Measurements from ENCODE around the gene IPO4. TPM values are rescaled to one million over a fixed set of nuclear protein-coding genes. Genes with fewer than 3 reads are reported as not detected.

IPO4 gene
- total RNA-seq, 2 donors from 2014 or later = 12.1 to 15.7 TPM

DNA sequence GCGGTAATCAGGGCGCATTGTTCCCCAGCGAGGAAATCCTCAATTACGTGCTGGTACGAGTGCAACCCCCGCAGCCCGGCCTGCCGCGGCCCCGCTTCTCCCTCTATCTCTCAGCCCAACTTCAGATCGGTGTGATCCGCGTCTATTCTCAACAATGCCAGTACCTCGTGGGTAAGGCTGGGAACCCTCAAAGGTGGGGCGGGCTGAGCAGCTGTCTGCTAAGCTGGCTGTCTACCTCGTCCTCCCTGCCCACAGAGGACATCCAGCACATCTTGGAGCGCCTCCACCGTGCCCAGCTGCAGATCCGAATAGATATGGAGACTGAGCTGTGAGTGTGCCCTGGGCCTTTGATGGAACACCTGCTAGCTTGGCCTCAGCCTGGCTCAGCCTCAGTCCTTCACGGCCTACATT lies 15.7 kb downstream of the IPO4 start:
- Histone ChIP-seq H3K36me3 (peaks cover 6% of the 10 kb centered on the region), H3K9me3 (no peaks in the 10 kb centered on the region), H3K27ac (no peak overlapping the region), H3K4me3 (peak overlapping the region in 1 of 2 donors; percentile 40), H3K4me1 (peaks cover 0 to 9% of the 10 kb centered on the region in 2 donors), H3K27me3 (no peaks in the 10 kb centered on the region)
- TF ChIP-seq, protein P1, sequence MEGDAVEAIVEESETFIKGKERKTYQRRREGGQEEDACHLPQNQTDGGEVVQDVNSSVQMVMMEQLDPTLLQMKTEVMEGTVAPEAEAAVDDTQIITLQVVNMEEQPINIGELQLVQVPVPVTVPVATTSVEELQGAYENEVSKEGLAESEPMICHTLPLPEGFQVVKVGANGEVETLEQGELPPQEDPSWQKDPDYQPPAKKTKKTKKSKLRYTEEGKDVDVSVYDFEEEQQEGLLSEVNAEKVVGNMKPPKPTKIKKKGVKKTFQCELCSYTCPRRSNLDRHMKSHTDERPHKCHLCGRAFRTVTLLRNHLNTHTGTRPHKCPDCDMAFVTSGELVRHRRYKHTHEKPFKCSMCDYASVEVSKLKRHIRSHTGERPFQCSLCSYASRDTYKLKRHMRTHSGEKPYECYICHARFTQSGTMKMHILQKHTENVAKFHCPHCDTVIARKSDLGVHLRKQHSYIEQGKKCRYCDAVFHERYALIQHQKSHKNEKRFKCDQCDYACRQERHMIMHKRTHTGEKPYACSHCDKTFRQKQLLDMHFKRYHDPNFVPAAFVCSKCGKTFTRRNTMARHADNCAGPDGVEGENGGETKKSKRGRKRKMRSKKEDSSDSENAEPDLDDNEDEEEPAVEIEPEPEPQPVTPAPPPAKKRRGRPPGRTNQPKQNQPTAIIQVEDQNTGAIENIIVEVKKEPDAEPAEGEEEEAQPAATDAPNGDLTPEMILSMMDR (IDR thresholded peaks at IDR 0.05) = no peak
- DNase-seq (ENCODE audit: low spot score) = no peak

DNA sequence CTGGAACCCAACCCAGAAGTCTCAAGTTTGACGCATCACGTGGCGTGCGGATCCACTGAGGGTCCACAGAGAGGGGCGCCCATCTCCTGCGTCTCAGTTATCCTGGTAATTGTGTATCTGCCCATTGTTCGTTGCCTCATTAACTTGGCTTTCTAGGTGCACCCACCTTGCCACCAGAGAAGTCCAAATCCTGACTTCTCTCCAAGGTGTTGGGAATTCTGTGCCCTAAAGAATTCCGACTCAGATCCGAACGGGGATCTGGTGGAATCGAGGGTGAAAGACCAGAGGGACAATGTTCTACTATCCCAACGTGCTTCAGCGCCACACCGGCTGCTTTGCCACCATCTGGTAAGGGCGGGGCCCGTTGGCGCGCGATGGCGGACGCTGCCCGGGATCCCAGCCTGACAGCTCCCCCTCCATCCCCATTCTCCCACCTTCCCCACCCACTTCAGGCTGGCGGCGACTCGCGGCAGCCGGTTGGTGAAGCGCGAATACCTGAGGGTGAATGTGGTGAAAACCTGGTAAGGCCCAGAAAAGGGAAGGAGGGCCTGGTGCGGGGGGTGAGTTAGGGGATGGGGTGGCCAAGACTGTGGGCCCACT lies 16.3 kb downstream of the IPO4 start:
- TF ChIP-seq, protein P1 (IDR thresholded peaks at IDR 0.05) = no peak
- Histone ChIP-seq H3K36me3 (peaks cover 11% of the 10 kb centered on the region), H3K4me1 (peaks cover 0 to 9% of the 10 kb centered on the region in 2 donors), H3K9me3 (no peaks in the 10 kb centered on the region), H3K27me3 (no peaks in the 10 kb centered on the region), H3K27ac (no peak overlapping the region), H3K4me3 (peak overlapping the region; percentile 12 to 40)
- DNase-seq (ENCODE audit: low spot score) = no peak

DNA sequence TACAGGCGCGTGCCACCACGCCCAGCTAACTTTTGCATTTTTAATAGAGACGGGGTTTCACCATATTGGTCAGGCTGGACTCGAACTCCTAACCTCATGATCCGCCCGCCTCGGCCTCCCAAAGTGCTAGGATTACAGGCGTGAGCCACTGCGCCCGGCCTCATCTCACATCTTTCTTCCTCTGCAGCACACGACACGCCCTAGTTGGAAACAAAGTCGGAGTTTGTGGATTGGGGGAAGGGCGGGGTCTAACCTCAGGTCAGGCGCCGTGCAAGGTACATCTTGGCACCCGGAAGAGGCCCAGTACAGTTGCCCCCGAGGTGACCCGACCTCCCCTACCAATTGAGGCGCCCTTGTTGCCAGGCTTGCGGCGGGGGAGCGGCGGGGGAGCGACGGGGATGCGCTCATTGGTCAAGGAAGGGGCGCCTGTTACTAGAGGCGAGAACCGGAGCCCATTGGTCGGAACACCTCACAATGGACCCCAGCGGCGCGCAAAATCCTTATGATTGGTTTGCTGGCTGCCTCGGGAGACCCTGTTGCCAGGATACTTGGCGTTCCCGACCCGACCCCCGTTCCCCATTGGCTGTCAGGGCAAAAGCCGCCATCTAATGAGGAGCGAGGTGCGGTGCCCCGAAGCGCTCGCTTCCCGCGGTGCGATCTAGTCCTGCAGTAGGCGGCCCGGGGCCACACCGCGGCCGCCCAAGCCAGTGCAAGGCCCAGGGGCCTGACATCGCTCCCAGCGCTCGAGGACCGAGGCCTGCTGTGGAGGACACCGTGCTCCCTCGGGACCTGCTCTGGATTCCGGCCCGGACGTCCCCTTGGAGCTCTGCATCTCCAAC lies 17.0 kb downstream of the IPO4 start, which contains the start of gene REC8:
REC8 (plus strand) TSS at position 659 of the 839 bp plus-strand sequence. CDS start 473 bp downstream, outside the sequence.
- TF ChIP-seq, protein P1 (IDR thresholded peaks at IDR 0.05) = no peak
- no peak within 1 kb of the TSS for H3K27ac ChIP-seq
- H3K4me1 ChIP-seq = peaks cover 0 to 9% of the 10 kb centered on the region in 2 donors
- DNase-seq (ENCODE audit: low spot score) = peak; percentile 89
- H3K9me3 ChIP-seq = no peaks in the 10 kb centered on the region
- H3K4me3 ChIP-seq = peak within 1 kb of the TSS; percentile 12 to 40
- peaks cover 18% of the 10 kb centered on the region for H3K36me3 ChIP-seq
- no peaks in the 10 kb centered on the region for H3K27me3 ChIP-seq

DNA sequence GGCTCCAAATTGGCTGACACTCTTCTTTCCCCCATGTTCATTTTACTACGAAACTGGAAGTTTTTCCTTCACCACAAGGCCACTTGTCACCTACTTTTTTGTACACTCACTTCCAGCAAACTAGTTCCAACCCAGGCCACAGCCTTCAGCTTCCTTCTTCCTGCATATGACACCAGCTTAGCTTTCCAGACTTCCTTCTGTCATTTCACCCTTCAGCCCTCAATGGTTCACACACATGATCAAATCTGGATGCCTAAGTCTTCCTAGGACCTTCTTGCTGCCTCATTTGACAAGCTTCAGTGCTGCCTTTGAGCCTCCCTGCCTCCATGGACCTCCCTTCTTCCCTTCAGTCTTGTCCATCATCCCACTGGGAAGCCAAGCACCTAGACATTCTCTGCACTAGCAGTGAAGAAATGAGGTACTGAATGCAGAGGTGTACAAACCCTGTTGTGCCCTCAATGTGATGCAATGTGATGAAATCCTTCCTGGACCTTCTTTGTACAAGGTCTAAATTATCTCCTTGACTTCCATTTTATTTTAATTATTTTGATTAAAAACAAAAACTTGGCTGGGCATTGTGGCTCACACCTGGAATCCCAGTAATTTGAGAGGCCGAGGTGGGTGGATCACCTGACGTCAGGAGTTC lies 21.0 kb downstream of the IPO4 start:
- Histone ChIP-seq H3K36me3 (peaks cover 58% of the 10 kb centered on the region), H3K4me1 (peaks cover 0 to 24% of the 10 kb centered on the region in 2 donors), H3K4me3 (no peak overlapping the region), H3K27me3 (no peaks in the 10 kb centered on the region), H3K27ac (no peak overlapping the region), H3K9me3 (no peaks in the 10 kb centered on the region)
- DNase-seq (ENCODE audit: low spot score) = no peak
- TF ChIP-seq, protein P1 (IDR thresholded peaks at IDR 0.05) = no peak

DNA sequence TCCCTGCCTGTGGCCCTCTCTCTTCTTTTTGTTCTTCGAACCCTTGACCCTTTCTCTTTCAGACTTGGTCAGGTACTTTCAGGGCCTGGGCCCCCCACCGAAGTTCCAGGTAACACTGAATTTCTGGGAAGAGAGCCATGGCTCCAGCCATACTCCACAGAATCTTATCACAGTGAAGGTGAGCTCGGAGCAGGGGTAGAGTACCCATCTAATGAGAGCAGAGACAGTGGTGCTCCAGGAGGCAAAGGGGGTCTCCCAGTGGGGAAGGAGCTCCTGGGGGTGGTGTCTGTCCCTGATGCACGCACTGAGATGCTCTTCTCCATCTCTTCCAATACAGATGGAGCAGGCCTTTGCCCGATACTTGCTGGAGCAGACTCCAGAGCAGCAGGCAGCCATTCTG lies 22.8 kb downstream of the IPO4 start:
- Histone ChIP-seq H3K36me3 (peaks cover 58% of the 10 kb centered on the region), H3K27ac (no peak overlapping the region), H3K27me3 (no peaks in the 10 kb centered on the region), H3K9me3 (no peaks in the 10 kb centered on the region), H3K4me1 (peaks cover 0 to 25% of the 10 kb centered on the region in 2 donors), H3K4me3 (no peak overlapping the region)
- no peak for DNase-seq (ENCODE audit: low spot score)
- TF ChIP-seq, protein P1 (IDR thresholded peaks at IDR 0.05) = no peak

Measured in right atrium auricular region (tissue), 2 donors.